NCI-H446 (cell line): ENCODE measurements around the gene CCDC136.

Experiments used
- DNase-seq, 2 experiments: peaks; one replicate each; lab custom pipeline; 2025; lab: John Stamatoyannopoulos, UW

Gene CCDC136

DNA sequence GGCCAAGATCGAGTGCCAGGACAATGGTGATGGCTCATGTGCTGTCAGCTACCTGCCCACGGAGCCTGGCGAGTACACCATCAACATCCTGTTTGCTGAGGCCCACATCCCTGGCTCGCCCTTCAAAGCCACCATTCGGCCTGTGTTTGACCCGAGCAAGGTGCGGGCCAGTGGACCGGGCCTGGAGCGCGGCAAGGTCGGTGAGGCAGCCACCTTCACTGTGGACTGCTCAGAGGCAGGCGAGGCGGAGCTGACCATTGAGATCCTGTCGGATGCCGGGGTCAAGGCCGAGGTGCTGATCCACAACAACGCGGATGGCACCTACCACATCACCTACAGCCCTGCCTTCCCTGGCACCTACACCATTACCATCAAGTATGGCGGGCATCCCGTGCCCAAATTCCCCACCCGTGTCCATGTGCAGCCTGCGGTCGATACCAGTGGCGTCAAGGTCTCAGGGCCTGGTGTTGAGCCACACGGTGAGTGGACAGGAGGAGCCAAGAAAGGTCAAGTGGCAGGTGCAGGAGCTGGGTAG lies 53.1 kb downstream of the CCDC136 start:
- no peak for DNase-seq

DNA sequence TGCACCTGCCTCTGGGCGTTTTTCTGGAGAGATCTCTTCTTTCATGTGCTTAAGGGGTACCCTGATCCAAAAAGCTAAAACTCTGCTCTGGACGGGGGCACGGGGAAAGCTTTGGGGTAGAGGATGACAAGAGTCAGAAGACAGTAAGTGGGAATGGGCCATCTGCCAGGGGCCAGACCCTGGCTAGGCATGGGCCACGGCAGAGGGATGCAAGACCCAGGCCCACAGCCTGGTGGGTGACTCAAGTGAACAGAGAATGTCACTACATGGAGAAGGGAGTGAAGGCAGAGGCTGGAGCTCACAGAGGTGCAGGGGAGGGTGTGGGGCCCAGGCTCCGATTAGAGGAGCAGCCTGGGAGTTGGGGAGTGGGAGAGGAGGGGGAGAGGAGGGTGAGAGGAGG lies 53.7 kb downstream of the CCDC136 start:
- DNase-seq, result no peak

DNA sequence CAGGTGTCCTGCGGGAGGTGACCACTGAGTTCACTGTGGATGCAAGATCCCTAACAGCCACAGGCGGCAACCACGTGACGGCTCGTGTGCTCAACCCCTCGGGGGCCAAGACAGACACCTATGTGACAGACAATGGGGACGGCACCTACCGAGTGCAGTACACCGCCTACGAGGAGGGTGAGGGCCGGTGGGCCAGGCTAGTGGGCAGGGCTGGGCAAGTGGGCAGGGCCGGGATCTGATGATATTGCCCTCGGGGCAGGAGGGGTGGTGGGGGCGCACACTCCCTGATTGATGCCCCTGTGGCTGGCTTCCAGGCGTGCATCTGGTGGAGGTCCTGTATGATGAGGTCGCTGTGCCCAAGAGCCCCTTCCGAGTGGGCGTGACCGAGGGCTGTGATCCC lies 54.2 kb downstream of the CCDC136 start:
- DNase-seq, result no peak

DNA sequence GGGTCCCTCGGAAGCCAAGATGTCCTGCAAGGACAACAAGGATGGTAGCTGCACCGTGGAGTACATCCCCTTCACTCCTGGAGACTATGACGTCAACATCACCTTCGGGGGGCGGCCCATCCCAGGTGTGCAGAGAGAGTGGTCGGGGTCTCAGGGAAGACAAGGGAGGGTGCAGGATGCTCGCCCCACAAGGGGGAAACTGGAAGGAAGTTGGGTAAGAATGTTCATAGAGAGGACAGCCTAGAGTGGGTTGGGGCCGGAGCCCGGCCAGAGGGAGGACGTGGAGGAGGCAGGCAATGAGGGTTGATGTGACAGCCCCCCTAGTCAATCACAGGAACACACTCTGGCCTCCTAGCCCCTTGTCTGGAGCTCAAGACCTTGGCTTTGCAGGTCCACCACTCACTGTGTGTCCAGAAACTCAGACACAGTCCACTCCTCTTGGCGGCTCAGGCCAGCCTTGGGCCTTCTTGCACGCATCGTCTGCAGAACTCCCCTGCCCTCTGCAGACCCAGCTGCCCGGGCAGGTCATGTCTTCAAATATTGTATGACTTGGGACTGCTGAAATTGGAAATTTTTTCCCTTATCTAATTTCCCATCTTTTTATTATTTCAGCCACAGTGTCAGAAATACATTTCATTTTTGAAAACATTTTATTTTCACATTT lies 55.1 kb downstream of the CCDC136 start:
- DNase-seq, result no peak

DNA sequence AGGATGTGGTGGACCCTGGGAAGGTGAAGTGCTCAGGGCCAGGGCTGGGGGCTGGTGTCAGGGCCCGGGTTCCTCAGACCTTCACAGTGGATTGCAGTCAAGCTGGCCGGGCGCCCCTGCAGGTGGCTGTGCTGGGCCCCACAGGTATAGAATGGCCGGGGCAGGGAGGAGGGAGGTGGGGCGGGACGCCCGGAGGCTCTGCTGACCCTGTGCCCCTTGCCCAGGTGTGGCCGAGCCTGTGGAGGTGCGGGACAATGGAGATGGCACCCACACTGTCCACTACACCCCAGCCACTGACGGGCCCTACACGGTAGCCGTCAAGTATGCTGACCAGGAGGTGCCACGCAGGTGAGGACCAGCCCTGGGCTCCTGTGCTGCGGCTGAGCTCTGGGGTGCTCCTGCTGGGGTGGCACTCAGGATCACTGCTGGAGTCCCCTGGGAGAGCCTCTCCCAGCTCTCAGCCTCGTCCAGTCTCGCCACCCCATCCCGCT lies 56.0 kb downstream of the CCDC136 start:
- DNase-seq, result no peak

DNA sequence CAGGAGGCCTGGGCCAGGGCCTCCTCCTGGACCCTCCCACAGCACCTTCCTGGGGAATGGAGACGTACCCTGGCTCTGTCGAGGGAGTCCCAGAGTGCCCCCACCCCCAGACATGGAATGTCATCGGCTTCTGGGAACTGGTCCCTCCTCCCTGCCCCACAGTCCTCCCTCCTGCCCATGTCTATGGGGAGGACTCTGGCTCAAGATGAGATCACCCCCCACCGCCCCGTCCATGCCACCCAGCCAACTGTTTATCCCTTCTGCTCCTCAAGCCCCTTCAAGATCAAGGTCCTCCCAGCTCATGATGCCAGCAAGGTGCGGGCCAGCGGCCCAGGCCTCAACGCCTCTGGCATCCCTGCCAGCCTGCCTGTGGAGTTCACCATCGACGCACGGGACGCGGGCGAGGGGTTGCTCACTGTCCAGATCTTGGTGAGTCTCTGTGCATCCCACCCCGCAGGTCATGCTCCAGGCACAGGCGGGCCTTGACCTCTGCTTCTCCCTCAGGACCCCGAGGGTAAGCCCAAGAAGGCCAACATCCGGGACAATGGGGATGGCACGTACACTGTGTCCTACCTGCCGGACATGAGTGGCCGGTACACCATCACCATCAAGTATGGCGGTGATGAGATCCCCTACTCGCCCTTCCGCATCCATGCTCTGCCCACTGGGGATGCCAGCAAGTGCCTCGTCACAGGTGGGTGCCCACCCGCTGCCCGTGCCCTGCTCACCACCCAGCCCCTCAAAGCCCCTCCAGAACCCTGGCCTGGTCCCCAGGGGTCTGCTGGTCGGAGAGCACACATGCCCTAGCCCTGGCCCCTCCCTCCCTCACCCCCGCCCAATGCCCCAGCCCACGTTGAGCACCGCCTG lies 56.8 kb downstream of the CCDC136 start:
- no peak for DNase-seq

DNA sequence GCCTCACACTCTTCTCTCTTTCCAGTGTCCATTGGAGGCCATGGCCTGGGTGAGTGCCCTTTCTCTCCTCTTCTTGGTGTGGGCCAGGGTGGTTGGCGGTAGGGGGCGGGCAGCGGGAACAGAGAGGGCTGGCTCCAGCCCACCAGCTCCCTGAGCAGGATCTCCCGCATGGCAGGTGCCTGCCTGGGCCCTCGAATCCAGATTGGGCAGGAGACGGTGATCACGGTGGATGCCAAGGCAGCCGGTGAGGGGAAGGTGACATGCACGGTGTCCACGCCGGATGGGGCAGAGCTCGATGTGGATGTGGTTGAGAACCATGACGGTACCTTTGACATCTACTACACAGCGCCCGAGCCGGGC lies 57.4 kb downstream of the CCDC136 start:
- DNase-seq, result no peak

DNA sequence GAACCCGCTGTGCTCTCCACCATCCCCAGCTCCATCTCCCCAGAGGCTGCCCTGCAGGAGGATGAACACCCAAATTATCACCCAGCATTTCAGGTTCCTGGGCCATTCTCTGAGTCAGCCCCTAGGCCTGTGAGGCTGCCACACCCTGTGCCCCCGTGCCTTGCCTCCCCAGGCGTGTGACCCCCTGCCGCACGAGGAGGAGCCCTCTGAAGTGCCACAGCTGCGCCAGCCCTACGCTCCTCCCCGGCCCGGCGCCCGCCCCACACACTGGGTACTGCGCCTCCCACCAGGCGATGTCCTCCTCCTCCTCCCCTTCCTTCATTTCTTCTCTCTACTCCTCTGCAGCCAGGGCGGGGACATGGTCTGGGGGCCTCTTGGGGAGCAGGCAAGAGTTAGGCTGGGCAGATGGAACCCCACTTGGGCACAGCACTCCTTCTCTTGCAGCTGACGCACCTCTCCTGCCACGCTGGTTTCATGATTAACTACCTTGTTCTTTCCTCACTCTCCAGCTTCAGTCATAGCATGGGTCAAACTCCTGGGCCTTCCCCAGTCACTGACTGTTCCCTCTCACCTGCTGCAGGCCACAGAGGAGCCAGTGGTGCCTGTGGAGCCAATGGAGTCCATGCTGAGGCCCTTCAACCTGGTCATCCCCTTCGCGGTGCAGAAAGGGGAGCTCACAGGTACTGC lies 58.2 kb downstream of the CCDC136 start:
- DNase-seq, result no peak

DNA sequence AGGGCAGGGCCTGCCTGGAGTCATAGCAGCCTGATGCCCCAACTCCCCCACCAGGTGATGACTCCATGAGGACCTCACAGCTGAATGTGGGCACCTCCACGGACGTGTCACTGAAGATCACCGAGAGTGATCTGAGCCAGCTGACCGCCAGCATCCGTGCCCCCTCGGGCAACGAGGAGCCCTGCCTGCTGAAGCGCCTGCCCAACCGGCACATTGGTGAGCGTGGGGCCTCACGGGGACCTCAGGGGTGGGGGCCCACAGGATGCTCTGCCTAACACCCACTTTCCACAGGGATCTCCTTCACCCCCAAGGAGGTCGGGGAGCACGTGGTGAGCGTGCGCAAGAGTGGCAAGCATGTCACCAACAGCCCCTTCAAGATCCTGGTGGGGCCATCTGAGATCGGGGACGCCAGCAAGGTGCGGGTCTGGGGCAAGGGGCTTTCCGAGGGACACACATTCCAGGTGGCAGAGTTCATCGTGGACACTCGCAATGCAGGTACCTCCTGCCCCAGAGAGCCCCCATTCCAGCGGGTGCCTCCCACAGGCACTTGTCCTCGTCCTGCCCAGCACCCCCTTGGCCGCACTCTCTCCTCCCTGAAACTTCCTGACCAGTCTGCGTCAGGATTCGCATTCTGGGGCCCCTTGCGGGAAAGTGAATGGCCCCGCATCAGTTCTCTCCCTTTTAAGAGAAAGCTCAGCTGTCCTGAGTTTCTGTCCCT lies 60.9 kb downstream of the CCDC136 start:
- no peak for DNase-seq

DNA sequence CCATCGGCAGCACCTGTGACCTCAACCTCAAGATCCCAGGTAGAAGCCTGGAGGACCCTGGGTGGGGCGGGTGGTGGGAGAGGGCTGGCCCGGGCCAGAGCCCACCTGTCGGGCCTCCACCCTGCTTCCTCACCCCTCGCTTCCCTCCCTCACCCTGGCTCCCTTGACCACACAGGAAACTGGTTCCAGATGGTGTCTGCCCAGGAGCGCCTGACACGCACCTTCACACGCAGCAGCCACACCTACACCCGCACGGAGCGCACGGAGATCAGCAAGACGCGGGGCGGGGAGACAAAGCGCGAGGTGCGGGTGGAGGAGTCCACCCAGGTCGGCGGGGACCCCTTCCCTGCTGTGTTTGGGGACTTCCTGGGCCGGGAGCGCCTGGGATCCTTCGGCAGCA lies 62.0 kb downstream of the CCDC136 start:
- DNase-seq, result no peak

DNA sequence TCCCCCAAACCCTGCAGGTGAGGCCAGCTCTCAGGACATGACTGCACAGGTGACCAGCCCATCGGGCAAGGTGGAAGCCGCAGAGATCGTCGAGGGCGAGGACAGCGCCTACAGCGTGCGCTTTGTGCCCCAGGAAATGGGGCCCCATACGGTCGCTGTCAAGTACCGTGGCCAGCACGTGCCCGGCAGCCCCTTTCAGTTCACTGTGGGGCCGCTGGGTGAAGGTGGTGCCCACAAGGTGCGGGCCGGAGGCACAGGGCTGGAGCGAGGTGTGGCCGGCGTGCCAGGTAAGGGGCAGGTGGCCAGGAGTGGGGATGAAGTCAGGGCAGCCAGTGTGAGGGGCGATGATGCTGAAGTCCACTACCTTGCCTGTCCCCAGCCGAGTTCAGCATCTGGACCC lies 62.6 kb downstream of the CCDC136 start:
- no peak for DNase-seq

DNA sequence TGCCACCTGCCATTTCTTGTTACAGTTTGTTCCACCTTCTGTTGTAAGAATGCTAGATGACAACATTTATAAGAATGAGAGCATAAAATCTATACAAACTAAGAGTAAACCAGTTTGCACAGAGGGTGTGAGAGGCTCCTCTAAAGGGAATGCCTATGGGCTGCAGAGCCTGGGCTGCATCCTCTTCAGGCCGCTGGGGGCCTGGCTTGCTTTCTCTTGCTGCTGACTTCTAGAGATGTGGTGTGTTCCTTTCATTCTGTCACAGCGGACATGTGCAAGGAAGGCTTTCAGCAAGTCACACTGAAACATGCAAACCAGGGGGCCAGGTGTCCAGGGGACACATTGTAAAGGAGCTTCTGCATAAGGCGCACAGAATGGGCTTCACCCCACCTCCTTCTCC lies 63.8 kb downstream of the CCDC136 start:
- DNase-seq, result no peak

DNA sequence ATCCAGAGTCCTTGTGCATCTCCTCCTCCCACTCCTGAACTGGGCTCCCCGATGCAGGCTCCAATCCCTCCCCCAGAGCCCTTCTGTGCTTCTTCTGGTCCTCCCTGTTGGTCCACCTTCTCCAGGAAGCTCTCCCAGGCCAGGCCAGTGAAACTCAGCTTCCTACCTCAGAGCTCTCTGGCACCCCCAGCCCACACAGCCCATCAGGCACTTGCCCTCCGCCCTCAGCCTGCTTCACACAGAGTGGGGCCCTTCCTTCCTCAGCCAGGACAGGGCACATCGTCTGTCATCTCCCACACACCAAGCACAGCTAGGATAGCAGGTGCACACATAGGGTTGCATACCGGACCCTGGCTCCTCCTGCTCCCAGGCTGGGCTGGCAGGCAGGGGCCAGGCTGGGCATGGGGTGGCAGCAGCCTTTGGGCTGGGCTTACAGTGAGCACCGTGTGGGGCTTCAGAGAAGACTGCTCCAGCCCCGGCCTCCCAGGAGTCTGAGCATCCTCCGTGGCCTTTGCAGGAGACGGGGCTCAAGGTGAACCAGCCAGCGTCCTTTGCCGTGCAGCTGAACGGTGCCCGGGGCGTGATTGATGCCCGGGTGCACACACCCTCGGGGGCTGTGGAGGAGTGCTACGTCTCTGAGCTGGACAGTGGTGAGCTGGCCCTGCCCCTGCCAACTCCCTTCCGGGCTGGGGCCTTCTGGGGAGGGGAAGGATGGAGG lies 64.4 kb downstream of the CCDC136 start:
- no peak for DNase-seq

DNA sequence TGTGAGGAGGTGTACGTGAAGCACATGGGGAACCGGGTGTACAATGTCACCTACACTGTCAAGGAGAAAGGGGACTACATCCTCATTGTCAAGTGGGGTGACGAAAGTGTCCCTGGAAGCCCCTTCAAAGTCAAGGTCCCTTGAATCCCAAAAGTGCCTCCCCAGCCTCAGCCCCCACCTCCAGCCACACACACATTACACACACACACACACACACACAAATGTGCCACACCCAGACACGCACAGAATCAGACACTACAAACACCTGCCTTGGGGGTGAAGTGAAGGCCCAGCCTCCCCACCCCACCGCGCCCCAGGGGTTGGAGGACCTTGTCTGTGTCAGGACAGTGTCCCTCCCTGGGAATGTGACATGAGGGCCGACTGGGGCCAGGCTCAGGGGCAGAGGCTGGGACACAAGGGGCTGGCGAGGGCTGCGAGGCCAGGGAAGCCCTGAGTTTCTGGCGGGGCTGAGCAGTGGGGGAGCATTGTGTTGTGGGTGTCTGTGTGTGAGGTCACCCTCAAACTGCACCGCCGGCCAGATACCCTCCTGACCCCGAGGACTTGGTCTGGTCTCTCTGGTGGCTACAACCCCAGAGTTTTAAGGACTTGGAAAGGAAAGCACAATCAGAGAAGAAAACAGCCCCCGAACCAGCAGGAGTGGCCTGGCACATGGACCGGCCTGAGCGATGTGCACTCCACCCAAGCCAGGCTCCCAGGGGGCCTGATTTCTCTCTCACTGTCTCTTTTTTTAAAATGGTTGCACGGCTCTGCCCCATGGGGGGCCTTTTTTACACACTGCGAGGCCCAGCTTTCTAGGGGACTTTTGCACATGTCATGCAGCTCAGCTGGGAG lies 66.8 kb downstream of the CCDC136 start:
- no peak for DNase-seq

DNA sequence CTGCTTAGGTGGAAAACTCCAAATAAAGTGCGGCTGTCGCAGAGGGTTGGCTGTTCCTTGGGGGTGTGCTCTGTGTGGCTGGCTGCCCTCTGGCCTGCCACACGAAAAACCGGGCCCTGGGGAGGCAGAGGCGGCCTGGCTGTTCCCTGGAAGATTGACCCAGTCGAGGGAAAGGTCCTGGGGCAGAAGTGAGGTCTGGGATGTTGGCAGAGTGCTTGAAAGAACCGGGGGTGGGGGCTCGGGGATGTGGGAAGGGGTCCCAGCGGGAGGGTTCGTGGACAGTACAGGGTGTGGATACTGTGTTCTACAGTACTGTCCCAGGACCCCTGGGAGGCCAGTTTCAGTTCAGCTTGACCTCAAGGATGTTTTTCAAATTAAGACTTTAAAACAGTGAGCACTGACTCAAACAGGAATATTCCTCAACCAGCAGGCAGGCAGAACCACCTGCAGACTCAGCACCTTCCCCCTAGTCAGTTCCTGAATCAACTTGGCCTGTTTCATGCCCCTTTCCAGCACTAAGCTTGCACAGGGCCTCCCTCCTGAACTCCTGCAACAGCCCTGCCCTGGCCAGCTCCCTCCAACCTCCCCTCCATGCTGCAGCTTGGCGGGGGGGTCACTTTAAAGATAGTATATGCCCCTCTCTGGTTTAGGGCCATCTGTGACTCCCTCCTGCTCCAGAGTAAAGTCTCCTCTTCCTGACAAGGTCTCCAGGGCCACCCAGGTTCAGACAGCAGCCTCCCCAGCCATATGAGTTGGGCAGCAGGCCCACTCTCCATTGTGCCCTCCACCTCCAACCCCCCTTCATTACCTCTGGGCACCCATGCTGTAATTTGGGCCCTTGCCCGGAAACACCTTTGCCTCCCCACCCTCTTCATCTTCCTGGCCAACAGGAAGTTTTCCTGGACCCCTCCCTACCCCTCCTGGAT lies 67.7 kb downstream of the CCDC136 start:
- DNase-seq, result peak in 1 of 2 experiments; percentile 30

DNA sequence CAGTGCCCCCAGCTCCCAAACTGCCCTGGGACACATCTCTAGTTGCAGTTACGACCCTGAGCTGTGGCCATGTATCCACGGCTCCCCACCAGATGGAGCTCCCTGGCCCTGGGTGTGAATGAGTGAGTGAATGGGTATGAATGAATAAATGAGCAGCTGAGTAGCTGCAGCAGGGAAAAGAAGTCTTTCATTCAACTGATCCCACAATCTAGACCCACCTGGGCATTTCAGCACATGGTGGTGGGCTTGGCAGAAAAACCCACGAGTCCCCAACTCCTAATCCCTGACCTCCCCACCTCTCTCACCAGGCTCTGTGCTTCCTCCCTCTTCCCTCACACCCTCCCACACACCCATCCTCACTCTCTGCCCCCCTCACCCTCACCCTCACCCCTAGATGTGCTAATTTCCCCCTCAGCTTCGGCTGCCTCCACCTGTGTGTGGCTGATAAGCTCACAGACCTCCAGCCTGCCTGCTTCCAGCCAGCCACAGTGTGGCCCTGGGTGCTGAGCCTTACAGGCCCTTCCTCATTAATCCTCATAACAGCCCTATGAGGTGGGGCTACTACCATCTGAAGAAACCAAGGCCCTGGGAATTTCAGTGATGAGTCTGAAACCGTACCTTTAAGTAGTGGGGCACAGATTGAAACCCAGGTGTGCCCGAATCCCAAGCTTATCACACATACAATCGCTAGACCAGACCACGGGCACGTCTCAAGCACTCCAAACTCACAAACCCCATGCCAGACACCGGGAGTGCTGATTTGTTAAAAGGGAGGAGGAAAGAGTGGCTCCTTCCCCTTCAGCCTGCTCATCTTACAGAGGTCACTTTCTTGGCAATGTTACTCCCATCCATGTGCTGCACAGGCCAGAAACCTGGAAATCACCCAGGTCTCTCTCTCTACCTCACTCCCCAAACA lies 68.6 kb downstream of the CCDC136 start:
- no peak for DNase-seq

DNA sequence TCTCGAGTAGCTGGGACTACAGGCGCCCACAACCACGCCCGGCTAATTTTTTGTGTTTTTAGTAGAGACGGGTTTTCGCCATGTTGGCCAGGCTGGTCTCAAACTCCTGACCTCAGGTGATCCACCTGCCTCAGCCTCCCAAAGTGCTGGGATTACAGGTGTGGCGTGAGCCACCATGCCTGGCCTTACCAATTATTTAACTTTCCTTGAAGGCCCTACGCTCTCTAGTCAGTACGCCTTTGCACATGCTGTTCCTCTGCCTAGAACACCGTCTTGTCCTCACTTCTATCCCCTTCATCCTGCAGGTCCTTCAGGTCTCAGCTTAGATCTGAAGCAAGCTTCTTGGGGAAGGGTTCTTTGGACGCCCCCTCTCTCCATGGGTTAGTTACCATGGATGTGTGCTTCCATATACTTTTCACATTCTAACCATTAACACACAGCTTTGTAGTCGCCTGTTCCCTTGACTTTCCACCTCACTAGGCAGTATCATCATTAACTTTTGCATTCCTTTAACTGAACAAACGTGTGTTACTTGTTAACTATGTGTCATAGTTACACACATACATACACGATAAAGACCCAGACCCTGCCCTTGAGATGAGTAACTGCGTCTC lies 70.3 kb downstream of the CCDC136 start:
- DNase-seq, result no peak
